ENCODE measurements around the gene SKIDA1.

Gene SKIDA1

GRCh38 chr10:21502348-21502740, 23.1 kb downstream of the SKIDA1 start:
- in situ Hi-C loops (cut with MboI; ENCODE audit: low sequenced_read_pairs): no loop called here

- in situ Hi-C loops (cut with MboI; ENCODE audit: low sequenced_read_pairs): no loop called here
These were observed 23.6 kb downstream of the SKIDA1 start for GRCh38 chr10:21501731-21502347.

- in situ Hi-C loops (cut with MboI; ENCODE audit: low sequenced_read_pairs): no loop called here
These were observed 24.4 kb downstream of the SKIDA1 start for GRCh38 chr10:21501091-21501490.

- in situ Hi-C loops (cut with MboI; ENCODE audit: low sequenced_read_pairs): no loop called here
These were observed 24.9 kb downstream of the SKIDA1 start for GRCh38 chr10:21500578-21500910.

- in situ Hi-C loops (cut with MboI; ENCODE audit: low sequenced_read_pairs): no loop called here
These were observed 25.5 kb downstream of the SKIDA1 start for GRCh38 chr10:21499701-21500577.

GRCh38 chr10:21498986-21499385, 26.5 kb downstream of the SKIDA1 start:
- in situ Hi-C loops (cut with MboI; ENCODE audit: low sequenced_read_pairs): no loop called here

- in situ Hi-C loops (cut with MboI; ENCODE audit: low sequenced_read_pairs): no loop called here
These were observed 27.1 kb downstream of the SKIDA1 start for GRCh38 chr10:21498377-21498776.

GRCh38 chr10:21497177-21497807, 28.2 kb downstream of the SKIDA1 start:
- in situ Hi-C loops (cut with MboI; ENCODE audit: low sequenced_read_pairs): no loop called here

GRCh38 chr10:21496343-21497176, 28.9 kb downstream of the SKIDA1 start:
- in situ Hi-C loops (cut with MboI; ENCODE audit: low sequenced_read_pairs): no loop called here

GRCh38 chr10:21495752-21496342, 29.6 kb downstream of the SKIDA1 start:
- in situ Hi-C loops (cut with MboI; ENCODE audit: low sequenced_read_pairs): no loop called here

GRCh38 chr10:21495002-21495751, 30.3 kb downstream of the SKIDA1 start:
- in situ Hi-C loops (cut with MboI; ENCODE audit: low sequenced_read_pairs): no loop called here

- in situ Hi-C loops (cut with MboI; ENCODE audit: low sequenced_read_pairs): no loop called here
These were observed 31.1 kb downstream of the SKIDA1 start for GRCh38 chr10:21494191-21495001.

- in situ Hi-C loops (cut with MboI; ENCODE audit: low sequenced_read_pairs): no loop called here
These were observed 31.7 kb downstream of the SKIDA1 start for GRCh38 chr10:21493784-21494183.

- in situ Hi-C loops (cut with MboI; ENCODE audit: low sequenced_read_pairs): no loop called here
These were observed 33.1 kb downstream of the SKIDA1 start for GRCh38 chr10:21492421-21492820.

GRCh38 chr10:21490711-21491105, 34.8 kb downstream of the SKIDA1 start:
- in situ Hi-C loops (cut with MboI; ENCODE audit: low sequenced_read_pairs): no loop called here

- in situ Hi-C loops (cut with MboI; ENCODE audit: low sequenced_read_pairs): no loop called here
These were observed 35.3 kb downstream of the SKIDA1 start for GRCh38 chr10:21490028-21490710.

- in situ Hi-C loops (cut with MboI; ENCODE audit: low sequenced_read_pairs): no loop called here
These were observed 36.5 kb downstream of the SKIDA1 start for GRCh38 chr10:21488957-21489446.

- in situ Hi-C loops (cut with MboI; ENCODE audit: low sequenced_read_pairs): no loop called here
These were observed 37.1 kb downstream of the SKIDA1 start for GRCh38 chr10:21488246-21488956.
